Loucy (cell line): ENCODE data around the gene MAP3K7CL.
"Not testable (repeated sequence)": the region's sequence is repeated elsewhere in the genome, so short reads cannot be mapped to it uniquely, and the experiment has no call there.

Source experiments
- H2AFZ ChIP-seq: fragments of 200-600 bp; sonication (generic); 2 replicates; pipeline ENCODE4 v1.6.0; 2016; ENCODE audit warnings: antibody characterized with exemption, mild to moderate bottlenecking, low read length, moderate library complexity
- H3F3A ChIP-seq: fragments of 200-600 bp; 2 replicates; pipeline ENCODE4 v1.6.0; 2016; ENCODE audit warnings: antibody characterized with exemption, low read depth, mild to moderate bottlenecking
- H3K27me3 ChIP-seq: fragments of 200-600 bp; sonication (generic); 2 replicates; pipeline ENCODE4 v1.6.1; 2014; ENCODE audit warnings: low read length, mild to moderate bottlenecking; ENCODE audit not compliant: insufficient read depth, poor library complexity, severe bottlenecking
- H3K36me3 ChIP-seq: fragments of 200-600 bp; sonication (generic); 2 replicates; pipeline ENCODE4 v1.6.1; 2016; ENCODE audit warnings: low read length; ENCODE audit not compliant: insufficient read depth
- H3K4me1 ChIP-seq: fragments of 200-600 bp; sonication (generic); 2 replicates; pipeline ENCODE4 v1.5.1; 2014; ENCODE audit warnings: low read length, mild to moderate bottlenecking; ENCODE audit not compliant: insufficient read depth, poor library complexity, severe bottlenecking
- H3K4me2 ChIP-seq: fragments of 200-600 bp; sonication (generic); 2 replicates; pipeline ENCODE4 v1.6.0; 2014; ENCODE audit warnings: antibody characterized with exemption, low read length, low read depth, mild to moderate bottlenecking; ENCODE audit not compliant: poor library complexity, severe bottlenecking
- H3K4me3 ChIP-seq: fragments of 200-600 bp; sonication (generic); 2 replicates; pipeline ENCODE4 v1.5.1; 2014; ENCODE audit warnings: low read length, mild to moderate bottlenecking, mixed read lengths; ENCODE audit not compliant: poor library complexity, severe bottlenecking
- H3K79me2 ChIP-seq: fragments of 200-600 bp; sonication (generic); 2 replicates; pipeline ENCODE4 v1.6.1; 2014; ENCODE audit warnings: low read length; ENCODE audit not compliant: insufficient read depth
- H3K9ac ChIP-seq: fragments of 200-600 bp; sonication (generic); 2 replicates; pipeline ENCODE4 v1.6.0; 2014; ENCODE audit warnings: mild to moderate bottlenecking, low read depth, low read length, moderate library complexity; ENCODE audit not compliant: poor library complexity, severe bottlenecking
- H3K9me2 ChIP-seq: fragments of 200-600 bp; sonication (generic); replicated peaks from 2 replicates; pipeline ENCODE4 v1.6.1; 2016; ENCODE audit warnings: low read depth, low read length, mixed read lengths
- H3K9me3 ChIP-seq: fragments of 200-600 bp; sonication (generic); 2 replicates; pipeline ENCODE4 v1.6.1; 2014; ENCODE audit warnings: mild to moderate bottlenecking, antibody characterized with exemption, low read length, low read depth; ENCODE audit not compliant: insufficient read depth
- H4K20me1 ChIP-seq: fragments of 200-600 bp; sonication (generic); 2 replicates; pipeline ENCODE4 v1.6.0; 2014; ENCODE audit warnings: antibody characterized with exemption, low read length, mild to moderate bottlenecking; ENCODE audit not compliant: insufficient read depth, poor library complexity, severe bottlenecking
- CTCF ChIP-seq: fragments of 200-600 bp; sonication (generic); conservative IDR thresholded peaks from 2 replicates; pipeline ENCODE4 v1.5.1; 2014; ENCODE audit warnings: mild to moderate bottlenecking, antibody characterized with exemption, low read length
- EZH2phosphoT487 ChIP-seq: fragments of 200-600 bp; IDR thresholded peaks from 2 replicates; pipeline ENCODE4 v1.6.1; 2018; ENCODE audit warnings: antibody characterized with exemption, mild to moderate bottlenecking, moderate library complexity, borderline replicate concordance

Gene MAP3K7CL

GRCh38 chr21:29159842-29160241, 29.4 kb downstream of the MAP3K7CL start:
- no peak overlapping the region for H3K4me3 ChIP-seq
- TF ChIP-seq EZH2phosphoT487: no peak
- TF ChIP-seq CTCF: no peak
- no peak overlapping the region for H3K4me2 ChIP-seq
- no peaks in the 10 kb centered on the region for H3K9me3 ChIP-seq
- no peak overlapping the region for H2AFZ ChIP-seq
- H3K9ac ChIP-seq: no peak overlapping the region
- no peaks in the 10 kb centered on the region for H4K20me1 ChIP-seq
- no peaks in the 10 kb centered on the region for H3K27me3 ChIP-seq
- no peaks in the 10 kb centered on the region for H3F3A ChIP-seq
- no peaks in the 10 kb centered on the region for H3K79me2 ChIP-seq
- H3K36me3 ChIP-seq: no peaks in the 10 kb centered on the region
- no peaks in the 10 kb centered on the region for H3K9me2 ChIP-seq
- H3K4me1 ChIP-seq: no peaks in the 10 kb centered on the region

GRCh38 chr21:29162825-29163224, 32.4 kb downstream of the MAP3K7CL start:
- H4K20me1 ChIP-seq: not testable (repeated sequence)

GRCh38 chr21:29163341-29164115, 33.1 kb downstream of the MAP3K7CL start:
- TF ChIP-seq EZH2phosphoT487: no peak
- TF ChIP-seq CTCF: no peak
- Histone ChIP-seq H2AFZ (no peak overlapping the region), H3K4me2 (no peak overlapping the region)

More at GRCh38 chr21:29162825-29163224, 32.4 kb downstream of the MAP3K7CL start:
- H3K4me2 ChIP-seq, H3K4me1 ChIP-seq, H3K9ac ChIP-seq, H3K4me3 ChIP-seq, H3K9me2 ChIP-seq, H3K36me3 ChIP-seq, H3K27me3 ChIP-seq, H3K9me3 ChIP-seq, H3K79me2 ChIP-seq, H3F3A ChIP-seq, H2AFZ ChIP-seq: not testable (repeated sequence)

More at GRCh38 chr21:29163341-29164115, 33.1 kb downstream of the MAP3K7CL start:
- Histone ChIP-seq H3K79me2 (no peaks in the 10 kb centered on the region), H3K9me3 (no peaks in the 10 kb centered on the region), H3K4me3 (no peak overlapping the region), H3K27me3 (no peaks in the 10 kb centered on the region), H3K9me2 (no peaks in the 10 kb centered on the region), H3K9ac (no peak overlapping the region), H3K36me3 (no peaks in the 10 kb centered on the region), H3F3A (no peaks in the 10 kb centered on the region), H3K4me1 (no peaks in the 10 kb centered on the region), H4K20me1 (no peaks in the 10 kb centered on the region)
